K562 (cell line): Measurements from ENCODE around the gene DAP.

Experiments used
- ARHGAP35 ChIP-seq: fragments of 450-650 bp; IDR thresholded peaks from 2 replicates; pipeline ENCODE4 v1.6.1; 2018; ENCODE audit not compliant: partially characterized antibody
- CREM ChIP-seq: IDR thresholded peaks from 2 replicates; pipeline ENCODE4 v1.6.1; 2014; ENCODE audit warnings: antibody characterized with exemption, low read depth
- KLF1 ChIP-seq: fragments of 450-650 bp; IDR thresholded peaks from 2 replicates; pipeline ENCODE4 v1.6.1; 2016; ENCODE audit warnings: missing genetic modification characterization, missing compliant biosample characterization
- KLF10 ChIP-seq: fragments of 250-450 bp; sonication (Bioruptor Pico); IDR thresholded peaks from 2 replicates; pipeline ENCODE4 v1.6.1; 2021; ENCODE audit warnings: matching md5 sums
- TCF7L2 ChIP-seq: fragments of 150-350 bp; IDR thresholded peaks from 2 replicates; pipeline ENCODE4 v1.6.1; 2016; ENCODE audit warnings: low read depth, mild to moderate bottlenecking, low read length, moderate library complexity
- TOE1 ChIP-seq, 2 experiments: fragments of 450-650 bp in 1 of 2; sonication (generic) in 1 of 2; formaldehyde crosslinking in 1 of 2; IDR thresholded peaks; 2 replicates each; pipeline versions ENCODE4 v1.7.1 to v1.8.0; 2016 to 2022; ENCODE audit warnings: borderline replicate concordance in 2 of 2, mild to moderate bottlenecking in 2 of 2, antibody characterized with exemption in 1 of 2, inconsistent platforms in 1 of 2, low read depth in 1 of 2, missing genetic modification reagents in 1 of 2, moderate library complexity in 1 of 2
- ZFP1 ChIP-seq: fragments of 450-650 bp; formaldehyde crosslinking; IDR thresholded peaks from 2 replicates; pipeline ENCODE4 v1.4.0; 2020; ENCODE audit warnings: mild to moderate bottlenecking, mixed read lengths
- ZKSCAN1 ChIP-seq: fragments of 150-350 bp; IDR thresholded peaks from 2 replicates; pipeline ENCODE4 v1.6.1; 2016; ENCODE audit warnings: low read depth, low read length
- ZKSCAN8 ChIP-seq: fragments of 200-800 bp; sonication (Bioruptor generic); IDR thresholded peaks from 2 replicates; pipeline ENCODE4 v1.6.1; 2016; ENCODE audit warnings: missing genetic modification characterization, missing compliant biosample characterization
- ZNF77 ChIP-seq: fragments of 250-450 bp; sonication (Bioruptor Pico); IDR thresholded peaks from 2 replicates; pipeline ENCODE4 v1.5.0; 2020
- TF ChIP-seq, protein P1 (sequence below): sonication (generic); formaldehyde crosslinking; IDR thresholded peaks from 2 replicates; pipeline ENCODE4 v1.8.1; 2023; ENCODE audit warnings: mild to moderate bottlenecking, missing genetic modification reagents
- TF ChIP-seq, protein P2 (sequence below): fragments of 450-650 bp; IDR thresholded peaks from 2 replicates; pipeline ENCODE4 v1.6.1; 2016; ENCODE audit warnings: antibody characterized with exemption

DNA sequence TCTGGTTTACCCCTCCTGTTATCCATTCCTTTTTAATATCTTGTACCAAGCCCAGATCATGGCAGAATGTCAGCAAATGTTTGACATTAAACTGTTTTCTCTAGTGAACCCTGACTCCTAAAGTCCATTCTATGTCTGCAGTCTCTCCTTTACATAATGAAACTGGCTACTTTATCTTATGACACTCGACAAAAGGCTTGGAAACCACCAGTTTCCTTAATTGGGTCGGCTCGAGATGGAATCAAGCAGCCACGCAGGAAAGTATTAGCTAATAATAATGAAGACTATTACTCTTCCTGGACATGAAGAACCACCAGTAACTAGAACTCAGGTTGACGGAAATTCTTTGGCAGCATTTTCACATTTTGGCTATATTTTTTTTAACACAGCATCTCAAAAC lies 17.5 kb downstream of the DAP start:
- TF ChIP-seq KLF10 (CRISPR knock-in tag) (no peak), ZNF77 (CRISPR knock-in tag) (no peak), TCF7L2 (no peak), KLF1 (no peak), ARHGAP35 (no peak), ZFP1 (no peak), ZKSCAN8 (no peak), TOE1 (IDR thresholded peaks at IDR 0.05; ENCODE audit: borderline replicate concordance) (no peak), TOE1 (CRISPR knock-in tag; IDR thresholded peaks at IDR 0.05; ENCODE audit: borderline replicate concordance, low read depth) (no peak), ZKSCAN1 (no peak), CREM (no peak)
- TF ChIP-seq, protein P1, sequence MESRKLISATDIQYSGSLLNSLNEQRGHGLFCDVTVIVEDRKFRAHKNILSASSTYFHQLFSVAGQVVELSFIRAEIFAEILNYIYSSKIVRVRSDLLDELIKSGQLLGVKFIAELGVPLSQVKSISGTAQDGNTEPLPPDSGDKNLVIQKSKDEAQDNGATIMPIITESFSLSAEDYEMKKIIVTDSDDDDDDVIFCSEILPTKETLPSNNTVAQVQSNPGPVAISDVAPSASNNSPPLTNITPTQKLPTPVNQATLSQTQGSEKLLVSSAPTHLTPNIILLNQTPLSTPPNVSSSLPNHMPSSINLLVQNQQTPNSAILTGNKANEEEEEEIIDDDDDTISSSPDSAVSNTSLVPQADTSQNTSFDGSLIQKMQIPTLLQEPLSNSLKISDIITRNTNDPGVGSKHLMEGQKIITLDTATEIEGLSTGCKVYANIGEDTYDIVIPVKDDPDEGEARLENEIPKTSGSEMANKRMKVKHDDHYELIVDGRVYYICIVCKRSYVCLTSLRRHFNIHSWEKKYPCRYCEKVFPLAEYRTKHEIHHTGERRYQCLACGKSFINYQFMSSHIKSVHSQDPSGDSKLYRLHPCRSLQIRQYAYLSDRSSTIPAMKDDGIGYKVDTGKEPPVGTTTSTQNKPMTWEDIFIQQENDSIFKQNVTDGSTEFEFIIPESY, result no peak
- TF ChIP-seq, protein P2, sequence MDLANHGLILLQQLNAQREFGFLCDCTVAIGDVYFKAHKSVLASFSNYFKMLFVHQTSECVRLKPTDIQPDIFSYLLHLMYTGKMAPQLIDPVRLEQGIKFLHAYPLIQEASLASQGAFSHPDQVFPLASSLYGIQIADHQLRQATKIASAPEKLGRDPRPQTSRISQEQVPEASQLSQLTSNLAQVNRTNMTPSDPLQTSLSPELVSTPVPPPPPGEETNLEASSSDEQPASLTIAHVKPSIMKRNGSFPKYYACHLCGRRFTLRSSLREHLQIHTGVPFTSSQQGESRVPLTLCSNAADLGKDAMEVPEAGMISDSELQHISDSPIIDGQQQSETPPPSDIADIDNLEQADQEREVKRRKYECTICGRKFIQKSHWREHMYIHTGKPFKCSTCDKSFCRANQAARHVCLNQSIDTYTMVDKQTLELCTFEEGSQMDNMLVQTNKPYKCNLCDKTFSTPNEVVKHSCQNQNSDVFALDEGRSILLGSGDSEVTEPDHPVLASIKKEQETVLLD, result no peak
